HG02571 (cell line): Measurements from ENCODE around the gene PLA1A.
A peak's percentile ranks its signal among the peaks of the same experiment; 100 is the strongest.
"Not testable (repeated sequence)": the region's sequence is repeated elsewhere in the genome, so short reads cannot be mapped to it uniquely, and the experiment has no call there.

ENCODE experiments used
- ATAC-seq: cut with Tn5 transposase; IDR thresholded peaks from one replicate; pipeline ENCODE4 v1.9.1; 2021; ENCODE audit warnings: mild to moderate bottlenecking, moderate library complexity; ENCODE audit not compliant: unreplicated experiment

Gene PLA1A

GRCh38 chr3:119662604-119663373 lies 65.1 kb downstream of the PLA1A start:
- no peak for ATAC-seq

DNA sequence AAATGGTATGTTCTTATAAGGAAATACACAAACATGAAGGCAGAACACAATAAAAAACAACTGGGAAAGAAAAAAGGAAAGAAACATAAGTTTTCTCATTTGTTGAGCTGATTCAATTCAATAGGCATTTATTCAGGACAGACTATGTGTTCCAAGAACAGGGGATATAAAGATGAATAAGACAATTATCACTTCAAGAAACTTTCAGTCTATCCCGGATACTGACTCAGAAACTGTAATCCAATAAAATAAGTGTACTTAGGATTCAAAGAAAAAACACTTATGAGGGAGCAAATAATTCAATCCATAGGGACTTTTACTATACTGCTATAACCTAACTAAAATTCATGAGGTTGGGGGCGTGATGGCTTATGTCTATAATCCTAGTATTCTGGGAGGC lies 66.2 kb downstream of the PLA1A start:
- no peak for ATAC-seq

- ATAC-seq = no peak
Measured at GRCh38 chr3:119664370-119664769, 66.7 kb downstream of the PLA1A start.

DNA sequence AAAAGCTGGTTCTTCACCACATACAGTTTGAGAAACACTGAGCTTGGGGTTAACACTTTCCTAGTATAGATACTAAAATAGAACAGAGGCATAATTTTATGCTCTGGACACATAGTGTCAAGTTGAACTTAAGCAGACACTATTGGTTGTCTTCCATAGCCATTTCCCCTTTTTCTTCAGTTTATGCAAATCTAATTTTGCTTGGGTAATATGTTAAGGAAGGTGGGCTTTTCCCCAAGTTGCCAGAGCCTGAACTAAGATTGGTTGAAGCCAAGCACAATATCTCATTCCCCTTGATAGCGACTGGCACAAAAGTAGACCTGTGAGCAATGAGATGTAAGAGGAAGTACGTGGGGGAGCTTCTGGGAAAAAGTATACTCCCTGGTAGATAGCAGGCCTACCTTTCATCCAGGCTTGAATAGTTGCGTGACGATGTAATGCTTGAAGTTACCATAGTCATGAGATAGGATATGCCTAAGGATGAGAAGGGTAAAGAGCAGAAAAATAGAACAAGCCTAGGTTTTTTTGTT lies 67.2 kb downstream of the PLA1A start:
- ATAC-seq = no peak

DNA sequence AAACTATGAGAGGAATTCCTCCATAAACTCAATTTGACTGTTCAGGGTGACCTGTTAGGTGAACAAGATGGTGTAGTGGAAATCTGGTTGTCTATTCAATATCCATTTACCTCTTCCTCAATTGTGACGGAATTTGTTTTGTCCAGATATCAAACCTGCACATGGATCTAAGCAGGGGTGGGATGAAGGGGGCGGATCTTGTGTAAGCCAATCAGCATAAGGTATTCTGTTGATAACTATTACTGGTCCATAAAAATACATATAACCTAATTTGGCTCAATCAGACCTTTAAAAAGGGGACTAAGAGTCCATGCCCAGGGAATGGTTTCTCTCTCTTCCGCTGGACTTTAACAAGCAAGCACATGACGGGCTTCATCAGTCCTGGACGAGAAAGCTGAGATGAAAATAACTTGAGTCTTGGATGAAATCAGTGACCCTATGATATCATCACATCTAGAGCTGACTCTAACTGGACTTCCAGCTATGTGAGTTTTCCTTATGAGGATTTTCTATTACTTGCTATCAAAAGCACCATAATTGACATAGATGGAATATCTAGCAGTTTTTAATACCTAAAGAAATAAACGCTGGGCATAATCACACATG lies 68.4 kb downstream of the PLA1A start:
- ATAC-seq = no peak

DNA sequence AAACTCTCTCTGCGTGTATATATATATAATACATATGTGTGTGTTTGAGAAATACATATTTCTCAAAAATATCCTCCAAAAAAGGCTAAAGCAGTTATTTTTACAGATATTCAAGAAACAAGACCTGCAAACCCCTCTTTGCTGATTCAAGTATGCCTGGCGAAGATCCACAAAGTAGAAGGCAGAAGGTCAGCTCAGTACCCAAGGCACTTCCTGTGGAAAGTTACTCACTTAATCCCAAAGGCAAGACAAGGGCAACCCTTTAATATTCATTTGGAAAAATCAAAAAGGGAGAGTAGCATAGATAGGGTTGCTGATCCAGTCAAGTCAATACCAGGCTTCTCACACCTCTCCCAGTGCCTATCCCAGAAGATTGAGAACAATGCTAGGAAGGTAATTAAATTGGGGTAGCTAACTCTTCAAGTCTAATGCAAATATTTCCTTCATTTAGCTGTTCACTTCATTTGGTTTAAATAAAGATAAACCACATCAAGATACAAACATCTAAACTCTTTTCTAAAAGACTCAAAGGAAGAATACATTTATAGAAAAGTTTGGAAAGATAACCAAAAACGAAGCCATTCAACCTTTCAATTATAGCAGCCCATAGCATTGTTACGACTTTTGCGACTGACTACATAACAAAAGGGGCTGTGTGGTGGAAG lies 72.4 kb downstream of the PLA1A start:
- ATAC-seq = no peak

DNA sequence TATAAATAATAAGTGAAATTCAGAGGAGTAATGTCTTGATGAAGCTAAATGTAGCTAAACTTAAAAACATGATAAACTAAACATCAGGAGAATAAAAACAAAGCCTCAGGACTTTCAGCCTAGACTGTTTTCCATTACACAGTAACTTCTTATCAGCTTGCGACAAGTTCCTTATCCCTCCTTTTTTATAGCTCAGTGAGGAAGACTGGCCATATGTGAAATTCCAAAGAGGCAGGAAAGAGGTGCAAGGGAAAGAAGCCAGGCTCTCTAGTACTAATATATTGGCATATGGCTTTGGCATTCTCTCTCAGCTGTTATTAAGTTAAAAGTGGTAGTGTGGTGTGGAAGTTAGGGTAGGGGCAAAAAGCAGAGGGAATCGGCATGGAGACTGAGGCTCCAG lies 75.1 kb downstream of the PLA1A start:
- no peak for ATAC-seq

- ATAC-seq = no peak
Measured at GRCh38 chr3:119673875-119674274, 76.2 kb downstream of the PLA1A start.

DNA sequence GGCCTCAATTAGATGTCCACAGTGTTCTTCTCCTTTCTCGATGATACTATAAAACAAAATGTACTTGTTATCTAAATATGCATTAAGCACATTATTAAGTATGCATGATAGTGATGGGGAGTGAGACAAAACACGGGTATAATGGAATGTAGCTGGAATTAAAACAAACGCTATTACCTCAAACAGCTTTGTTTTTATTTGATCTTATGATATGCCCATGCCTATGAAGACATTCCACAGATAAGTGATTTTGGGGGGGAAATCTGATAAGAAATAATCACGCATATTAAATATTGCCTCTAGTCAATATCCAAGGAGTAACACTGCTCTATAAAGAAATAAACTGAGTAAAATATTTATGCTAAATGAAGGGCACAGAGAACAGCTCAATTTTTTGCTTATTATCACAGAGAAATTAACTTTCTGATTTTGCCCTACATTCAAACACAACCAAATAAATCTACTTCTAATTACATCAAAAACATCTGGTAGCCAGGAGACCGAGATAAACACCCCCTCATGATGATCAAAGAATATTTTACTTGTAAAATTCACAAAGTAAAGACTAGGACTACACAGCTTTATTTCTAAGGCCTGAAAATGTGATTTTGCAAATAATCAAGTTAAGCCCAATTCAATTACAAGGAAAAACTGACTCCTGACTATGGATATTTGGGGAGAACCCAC lies 77.6 kb downstream of the PLA1A start:
- ATAC-seq = no peak

DNA sequence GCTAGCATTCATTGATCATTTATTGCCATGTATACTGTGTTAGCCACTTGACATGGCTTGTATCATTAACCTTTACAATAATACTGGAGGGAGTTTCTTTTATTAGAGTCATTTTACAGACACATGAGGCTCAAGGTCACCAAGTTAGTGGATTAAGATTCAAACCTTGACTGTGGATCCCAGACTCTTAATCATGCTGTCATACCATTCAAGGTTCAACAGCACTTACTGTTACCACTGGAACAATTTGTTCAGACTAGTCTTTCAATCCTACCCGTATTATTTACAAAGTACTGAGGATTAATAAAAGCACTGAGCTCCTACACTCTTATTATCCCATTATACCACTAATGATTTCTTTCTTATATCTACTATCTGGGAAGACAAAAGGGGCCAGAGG lies 78.3 kb downstream of the PLA1A start:
- ATAC-seq = no peak

DNA sequence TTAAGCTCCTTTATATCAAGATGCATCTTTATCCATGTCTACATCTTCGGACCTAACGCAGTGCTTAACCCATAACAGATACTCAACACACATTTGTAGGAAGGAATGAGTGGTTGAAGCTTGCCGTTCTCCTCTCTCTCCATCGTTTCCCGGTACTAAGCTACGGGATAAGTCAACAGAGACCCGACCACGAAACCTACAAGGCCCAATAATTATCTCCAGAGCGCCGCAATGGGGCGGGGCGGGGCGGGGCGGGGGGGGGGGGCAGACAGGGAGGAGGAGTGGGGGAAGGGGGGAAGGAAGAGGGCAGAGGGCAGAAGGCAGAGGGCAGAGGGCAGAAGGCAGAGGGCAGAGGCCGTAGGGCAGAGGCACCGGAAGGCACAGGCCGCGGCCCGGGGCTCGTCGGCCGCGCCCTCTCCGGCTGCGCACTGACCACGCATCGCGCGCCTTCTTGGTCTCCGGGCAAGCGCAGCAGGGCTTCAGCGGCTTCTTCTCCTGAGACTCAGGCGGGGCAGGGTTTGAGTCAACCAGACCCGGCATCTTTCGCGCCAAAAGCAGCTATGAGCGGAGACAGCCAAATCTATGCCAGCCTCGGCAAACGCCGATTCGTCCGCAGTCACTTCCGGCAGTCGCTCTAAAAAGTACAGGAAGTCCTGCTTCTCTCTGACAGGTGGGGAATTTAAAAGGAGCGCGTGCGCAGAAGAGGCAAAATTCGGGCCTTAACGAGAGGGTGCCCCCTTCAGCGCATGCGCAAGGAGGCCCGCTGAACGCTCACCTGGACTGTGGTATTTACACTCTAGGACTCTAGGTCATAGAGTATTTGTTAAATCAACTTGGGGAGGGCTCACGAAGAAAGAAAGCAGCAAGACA lies 79.3 kb downstream of the PLA1A start, which contains the start of gene COX17:
Gene COX17, minus strand, starts transcription at position 636 of the 870 bp plus-strand sequence. Its CDS starts 96 bp downstream, at position 540.
- peak; percentile 86 for ATAC-seq

- no peak for ATAC-seq
Measured at GRCh38 chr3:119677641-119677934, 79.9 kb downstream of the PLA1A start.

- ATAC-seq = not testable (repeated sequence)
Measured at GRCh38 chr3:119678209-119678608, 80.5 kb downstream of the PLA1A start.
